ENCODE measurements around the gene C16orf90. TPM values are rescaled to one million over a fixed set of nuclear protein-coding genes. Genes with fewer than 3 reads are reported as not detected.

Gene C16orf90
- total and polyA plus RNA-seq, 8 donors, result not detected

- WGBS, 2 donors, result 32 to 35% methylated on average over 17 of the region's 17 CpGs
- intact Hi-C loops (cut with DNase I), result no loop called here
- FAIRE-seq, result no peak
Measured at GRCh38 chr16:3490911-3491629, 4.2 kb downstream of the C16orf90 start.

GRCh38 chr16:3488801-3489200 is 6.5 kb downstream of the C16orf90 start:
- no peak for ATAC-seq
- 71 to 74% methylated on average over 9 of the region's 13 CpGs for WGBS, 2 donors
- no peak for TF ChIP-seq CTCF (IDR thresholded peaks at IDR 0.05)
- Histone ChIP-seq H3K27me3 (no peaks in the 10 kb centered on the region), H3K4me1 (no peaks in the 10 kb centered on the region), H3K4me3 (no peak overlapping the region), H3K27ac (no peak overlapping the region), H3K36me3 (peaks cover 4 to 29% (median 17%) of the 10 kb centered on the region in 3 donors), H3K9me3 (no peaks in the 10 kb centered on the region)
- DNase-seq, result peak in 1 of 6 donors; percentile 20
- FAIRE-seq, result no peak
- intact Hi-C loops (cut with DNase I), result no loop called here

More at GRCh38 chr16:3490911-3491629, 4.2 kb downstream of the C16orf90 start:
- Histone ChIP-seq H3K36me3 (peaks cover 2 to 6% (median 2%) of the 10 kb centered on the region in 3 donors), H3K4me3 (no peak overlapping the region), H3K4me1 (no peaks in the 10 kb centered on the region), H3K27me3 (no peaks in the 10 kb centered on the region), H3K9me3 (no peaks in the 10 kb centered on the region), H3K27ac (no peak overlapping the region)
- ATAC-seq (peak in 2 of 4 donors; percentile 35 to 56), DNase-seq (peak in 2 of 6 donors; percentile 49 to 60)
- no peak for TF ChIP-seq CTCF (IDR thresholded peaks at IDR 0.05)

- peak in 1 of 4 donors; percentile 13 for ATAC-seq
- intact Hi-C loops (cut with DNase I), result no loop called here
- no peak overlapping the region for H3K27ac ChIP-seq
- H3K4me1 ChIP-seq, result no peaks in the 10 kb centered on the region
- TF ChIP-seq CTCF (IDR thresholded peaks at IDR 0.05), result no peak
- no peak overlapping the region for H3K4me3 ChIP-seq
- FAIRE-seq, result no peak
- peaks cover 4 to 39% (median 18%) of the 10 kb centered on the region in 3 donors for H3K36me3 ChIP-seq
- H3K9me3 ChIP-seq, result no peaks in the 10 kb centered on the region
- 89 to 91% methylated on average over 24 of the region's 24 CpGs for WGBS, 2 donors
- DNase-seq, result peak in 1 of 6 donors; percentile 53
- H3K27me3 ChIP-seq, result no peaks in the 10 kb centered on the region
Measured at GRCh38 chr16:3487521-3488410, 7.5 kb downstream of the C16orf90 start.

- FAIRE-seq, result no peak
Measured at GRCh38 chr16:3486506-3487215, 8.6 kb downstream of the C16orf90 start.

More at GRCh38 chr16:3486506-3487215, 8.6 kb downstream of the C16orf90 start:
- 93 to 94% methylated on average over 24 of the region's 24 CpGs for whole genome bisulfite sequencing, 2 donors
- DNase-seq (peak in 1 of 6 donors; percentile 41), ATAC-seq (no peak)
- Histone ChIP-seq H3K4me3 (no peak overlapping the region), H3K9me3 (no peaks in the 10 kb centered on the region), H3K27ac (no peak overlapping the region), H3K27me3 (no peaks in the 10 kb centered on the region), H3K4me1 (no peaks in the 10 kb centered on the region), H3K36me3 (peaks cover 4 to 50% (median 21%) of the 10 kb centered on the region in 3 donors)
- intact Hi-C loops (cut with DNase I), result no loop called here
- TF ChIP-seq CTCF (IDR thresholded peaks at IDR 0.05), result no peak
